Measurements from ENCODE around the gene AMBN.

Gene AMBN

DNA sequence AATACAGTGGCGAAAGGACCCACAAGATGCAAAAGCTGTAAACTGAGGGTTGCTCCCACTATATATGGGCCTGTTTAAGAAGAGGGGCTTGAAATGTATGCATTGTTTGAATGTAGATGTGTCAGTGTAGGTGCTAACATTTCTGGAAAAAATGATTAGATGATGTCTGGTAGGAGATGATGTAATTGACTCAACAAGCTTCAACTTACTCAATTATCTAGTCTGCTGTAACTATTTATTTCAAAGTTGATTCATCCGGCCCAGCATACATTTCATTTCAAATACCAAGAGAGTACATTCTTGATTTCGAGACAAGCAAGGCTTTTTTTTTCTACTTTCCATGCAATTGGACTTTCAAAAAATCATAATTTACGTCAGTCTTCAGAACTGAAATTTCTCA is 27.2 kb downstream of the AMBN start:
- Histone ChIP-seq H4K8ac (ENCODE audit: low read depth, low read length) (no peak overlapping the region), H2BK120ac (ENCODE audit: low read depth, low read length) (no peak overlapping the region), H3K9ac (ENCODE audit: low read depth, low read length, poor library complexity) (no peak overlapping the region), H2AK5ac (ENCODE audit: low read depth, low read length) (no peak overlapping the region), H4K91ac (ENCODE audit: low read depth, low read length, poor library complexity) (no peak overlapping the region), H3K4ac (ENCODE audit: low read length) (no peak overlapping the region), H3K9me3 (replicated peaks in 1 of 2; ENCODE audit: control insufficient read depth in 2 of 2, insufficient read depth in 1 of 2, low read depth in 1 of 2, low read length in 2 of 2) (no peaks in the 10 kb centered on the region), H3K4me3 (ENCODE audit: low read length in 2 of 2) (no peak overlapping the region), H3K4me1 (ENCODE audit: control insufficient read depth in 2 of 2, insufficient read depth in 1 of 2, low read depth in 1 of 2, low read length in 2 of 2) (no peaks in the 10 kb centered on the region), H3K27me3 (ENCODE audit: control insufficient read depth in 3 of 3, insufficient read depth in 3 of 3, low read depth in 1 of 3, low read length in 3 of 3) (no peaks in the 10 kb centered on the region), H3K27ac (replicated peaks; ENCODE audit: low read length) (no peak overlapping the region), H3K23ac (ENCODE audit: low read depth, low read length, poor library complexity) (no peak overlapping the region), H3K14ac (ENCODE audit: low read length) (no peak overlapping the region), H3K18ac (ENCODE audit: low read length) (no peak overlapping the region), H2BK5ac (ENCODE audit: low read length) (no peak overlapping the region), H3K79me1 (ENCODE audit: low read depth, low read length) (no peaks in the 10 kb centered on the region), H3K4me2 (ENCODE audit: insufficient read depth, low read length, poor library complexity, severe bottlenecking) (no peak overlapping the region), H2AFZ (ENCODE audit: low read length) (no peak overlapping the region), H2BK15ac (ENCODE audit: low read length) (no peak overlapping the region), H3K36me3 (replicated peaks in 1 of 2; ENCODE audit: control insufficient read depth in 2 of 2, insufficient read depth in 2 of 2, low read length in 2 of 2) (no peaks in the 10 kb centered on the region), H2BK12ac (ENCODE audit: low read length) (no peak overlapping the region)
- no peak for DNase-seq (ENCODE audit: low spot score)
- no CpG with 5 or more reads among the region's 4 CpGs for WGBS, 2 donors (ENCODE audit: extremely low coverage in 2 of 2, insufficient read length in 2 of 2, insufficient replicate concordance in 1 of 2)

DNA sequence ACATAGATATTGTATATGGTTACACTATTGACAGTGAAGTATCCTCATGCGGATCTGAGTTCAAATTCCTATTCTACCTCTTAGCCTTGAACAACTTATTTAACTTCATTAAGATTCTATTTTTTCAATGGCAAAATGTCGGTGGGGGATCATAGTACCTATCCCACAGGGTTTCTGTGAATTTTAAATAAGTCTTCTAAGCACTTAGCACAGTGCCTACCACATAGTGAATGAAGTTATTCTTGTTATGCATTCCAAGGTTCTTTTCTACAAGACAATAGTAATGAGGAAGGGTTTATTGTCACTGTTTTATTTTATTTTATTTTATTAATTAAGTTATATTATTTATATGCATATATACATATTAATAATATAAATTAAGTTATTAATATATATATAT is 27.7 kb downstream of the AMBN start:
- H2AFZ ChIP-seq (ENCODE audit: low read length) = no peak overlapping the region
- no peak overlapping the region for H3K9ac ChIP-seq (ENCODE audit: low read depth, low read length, poor library complexity)
- no peak overlapping the region for H2BK12ac ChIP-seq (ENCODE audit: low read length)
- H3K4me1 ChIP-seq (ENCODE audit: control insufficient read depth in 2 of 2, insufficient read depth in 1 of 2, low read depth in 1 of 2, low read length in 2 of 2) = no peaks in the 10 kb centered on the region
- no peak overlapping the region for H2BK15ac ChIP-seq (ENCODE audit: low read length)
- no peaks in the 10 kb centered on the region for H3K36me3 ChIP-seq (replicated peaks in 1 of 2; ENCODE audit: control insufficient read depth in 2 of 2, insufficient read depth in 2 of 2, low read length in 2 of 2)
- H2AK5ac ChIP-seq (ENCODE audit: low read depth, low read length) = no peak overlapping the region
- no CpG with 5 or more reads among the region's 2 CpGs for WGBS, 2 donors (ENCODE audit: extremely low coverage in 2 of 2, insufficient read length in 2 of 2, insufficient replicate concordance in 1 of 2)
- DNase-seq (ENCODE audit: low spot score) = no peak
- H4K91ac ChIP-seq (ENCODE audit: low read depth, low read length, poor library complexity) = no peak overlapping the region
- no peak overlapping the region for H3K4ac ChIP-seq (ENCODE audit: low read length)
- H3K23ac ChIP-seq (ENCODE audit: low read depth, low read length, poor library complexity) = no peak overlapping the region
- no peak overlapping the region for H4K8ac ChIP-seq (ENCODE audit: low read depth, low read length)
- H3K27ac ChIP-seq (replicated peaks; ENCODE audit: low read length) = no peak overlapping the region
- no peak overlapping the region for H3K18ac ChIP-seq (ENCODE audit: low read length)
- H3K9me3 ChIP-seq (replicated peaks in 1 of 2; ENCODE audit: control insufficient read depth in 2 of 2, insufficient read depth in 1 of 2, low read depth in 1 of 2, low read length in 2 of 2) = no peaks in the 10 kb centered on the region
- H3K14ac ChIP-seq (ENCODE audit: low read length) = no peak overlapping the region
- no peaks in the 10 kb centered on the region for H3K27me3 ChIP-seq (ENCODE audit: control insufficient read depth in 3 of 3, insufficient read depth in 3 of 3, low read depth in 1 of 3, low read length in 3 of 3)
- no peak overlapping the region for H2BK5ac ChIP-seq (ENCODE audit: low read length)
- no peaks in the 10 kb centered on the region for H3K79me1 ChIP-seq (ENCODE audit: low read depth, low read length)
- H2BK120ac ChIP-seq (ENCODE audit: low read depth, low read length) = no peak overlapping the region
- H3K4me3 ChIP-seq (ENCODE audit: low read length in 2 of 2) = no peak overlapping the region
- no peak overlapping the region for H3K4me2 ChIP-seq (ENCODE audit: insufficient read depth, low read length, poor library complexity, severe bottlenecking)

- Histone ChIP-seq H2BK5ac (ENCODE audit: low read length) (no peak overlapping the region), H3K9ac (ENCODE audit: low read depth, low read length, poor library complexity) (no peak overlapping the region), H2BK12ac (ENCODE audit: low read length) (no peak overlapping the region), H3K27me3 (ENCODE audit: control insufficient read depth in 3 of 3, insufficient read depth in 3 of 3, low read depth in 1 of 3, low read length in 3 of 3) (no peaks in the 10 kb centered on the region), H4K8ac (ENCODE audit: low read depth, low read length) (no peak overlapping the region), H2BK120ac (ENCODE audit: low read depth, low read length) (no peak overlapping the region), H3K79me1 (ENCODE audit: low read depth, low read length) (no peaks in the 10 kb centered on the region), H3K23ac (ENCODE audit: low read depth, low read length, poor library complexity) (no peak overlapping the region), H3K14ac (ENCODE audit: low read length) (no peak overlapping the region), H3K36me3 (replicated peaks in 1 of 2; ENCODE audit: control insufficient read depth in 2 of 2, insufficient read depth in 2 of 2, low read length in 2 of 2) (no peaks in the 10 kb centered on the region), H3K27ac (replicated peaks; ENCODE audit: low read length) (no peak overlapping the region), H2BK15ac (ENCODE audit: low read length) (no peak overlapping the region), H3K18ac (ENCODE audit: low read length) (no peak overlapping the region), H3K4me3 (ENCODE audit: low read length in 2 of 2) (no peak overlapping the region), H3K4me1 (ENCODE audit: control insufficient read depth in 2 of 2, insufficient read depth in 1 of 2, low read depth in 1 of 2, low read length in 2 of 2) (no peaks in the 10 kb centered on the region), H4K91ac (ENCODE audit: low read depth, low read length, poor library complexity) (no peak overlapping the region), H3K4me2 (ENCODE audit: insufficient read depth, low read length, poor library complexity, severe bottlenecking) (no peak overlapping the region), H3K9me3 (replicated peaks in 1 of 2; ENCODE audit: control insufficient read depth in 2 of 2, insufficient read depth in 1 of 2, low read depth in 1 of 2, low read length in 2 of 2) (no peaks in the 10 kb centered on the region), H2AFZ (ENCODE audit: low read length) (no peak overlapping the region), H3K4ac (ENCODE audit: low read length) (no peak overlapping the region), H2AK5ac (ENCODE audit: low read depth, low read length) (no peak overlapping the region)
- DNase-seq (ENCODE audit: low spot score) = no peak
- WGBS, 2 donors (ENCODE audit: extremely low coverage in 2 of 2, insufficient read length in 2 of 2, insufficient replicate concordance in 1 of 2) = no CpG with 5 or more reads among the region's 3 CpGs
These were observed 31.3 kb downstream of the AMBN start for GRCh38 chr4:70623323-70623722.

- Histone ChIP-seq H3K4me1 (ENCODE audit: control insufficient read depth in 2 of 2, insufficient read depth in 1 of 2, low read depth in 1 of 2, low read length in 2 of 2) (no peaks in the 10 kb centered on the region), H2AFZ (ENCODE audit: low read length) (no peak overlapping the region), H2BK12ac (ENCODE audit: low read length) (no peak overlapping the region), H4K8ac (ENCODE audit: low read depth, low read length) (no peak overlapping the region), H3K14ac (ENCODE audit: low read length) (no peak overlapping the region), H3K79me1 (ENCODE audit: low read depth, low read length) (no peaks in the 10 kb centered on the region), H3K27me3 (ENCODE audit: control insufficient read depth in 3 of 3, insufficient read depth in 3 of 3, low read depth in 1 of 3, low read length in 3 of 3) (no peaks in the 10 kb centered on the region), H3K23ac (ENCODE audit: low read depth, low read length, poor library complexity) (no peak overlapping the region), H3K4ac (ENCODE audit: low read length) (no peak overlapping the region), H2BK5ac (ENCODE audit: low read length) (no peak overlapping the region), H2BK120ac (ENCODE audit: low read depth, low read length) (no peak overlapping the region), H2BK15ac (ENCODE audit: low read length) (no peak overlapping the region), H4K91ac (ENCODE audit: low read depth, low read length, poor library complexity) (no peak overlapping the region), H3K36me3 (replicated peaks in 1 of 2; ENCODE audit: control insufficient read depth in 2 of 2, insufficient read depth in 2 of 2, low read length in 2 of 2) (no peaks in the 10 kb centered on the region), H2AK5ac (ENCODE audit: low read depth, low read length) (no peak overlapping the region), H3K27ac (replicated peaks; ENCODE audit: low read length) (no peak overlapping the region), H3K18ac (ENCODE audit: low read length) (no peak overlapping the region), H3K4me3 (ENCODE audit: low read length in 2 of 2) (no peak overlapping the region), H3K9ac (ENCODE audit: low read depth, low read length, poor library complexity) (no peak overlapping the region), H3K4me2 (ENCODE audit: insufficient read depth, low read length, poor library complexity, severe bottlenecking) (no peak overlapping the region), H3K9me3 (replicated peaks in 1 of 2; ENCODE audit: control insufficient read depth in 2 of 2, insufficient read depth in 1 of 2, low read depth in 1 of 2, low read length in 2 of 2) (no peaks in the 10 kb centered on the region)
- no CpG with 5 or more reads among the region's 1 CpG for WGBS, 2 donors (ENCODE audit: extremely low coverage in 2 of 2, insufficient read length in 2 of 2, insufficient replicate concordance in 1 of 2)
- DNase-seq (ENCODE audit: low spot score) = no peak
These were observed 32.3 kb downstream of the AMBN start for GRCh38 chr4:70624226-70624793.

Data from neuronal stem cell (in vitro differentiated cells).